Stomach (tissue), 4 donors: ENCODE results near the gene ERLIN1.

Experiments used
- EP300 ChIP-seq: sonication (generic); formaldehyde crosslinking; IDR thresholded peaks from one replicate; pipeline ENCODE4 v1.6.1; 2017; ENCODE audit warnings: antibody characterized with exemption
- POLR2A ChIP-seq, 4 donors: fragments of 450-650 bp; IDR thresholded peaks; one replicate each; pipeline ENCODE4 v1.6.1; 2016; ENCODE audit warnings: antibody characterized with exemption in 4 of 4, control low read depth in 2 of 4, mild to moderate bottlenecking in 1 of 4, moderate library complexity in 1 of 4
- POLR2AphosphoS5 ChIP-seq, 3 donors: sonication (generic); formaldehyde crosslinking; IDR thresholded peaks; one replicate each; pipeline ENCODE4 v1.6.1; 2016; ENCODE audit warnings: antibody characterized with exemption in 3 of 3
- TF ChIP-seq, protein P1 (sequence below), 7 experiments: fragments of 450-650 bp in 4 of 7; fragments of 200-600 bp in 3 of 7; sonication (generic) in 3 of 7; IDR thresholded peaks; one replicate each; pipeline ENCODE4 v1.5.1; 2016 to 2019; ENCODE audit warnings: antibody characterized with exemption in 7 of 7, control low read depth in 2 of 7, mild to moderate bottlenecking in 1 of 7

DNA sequence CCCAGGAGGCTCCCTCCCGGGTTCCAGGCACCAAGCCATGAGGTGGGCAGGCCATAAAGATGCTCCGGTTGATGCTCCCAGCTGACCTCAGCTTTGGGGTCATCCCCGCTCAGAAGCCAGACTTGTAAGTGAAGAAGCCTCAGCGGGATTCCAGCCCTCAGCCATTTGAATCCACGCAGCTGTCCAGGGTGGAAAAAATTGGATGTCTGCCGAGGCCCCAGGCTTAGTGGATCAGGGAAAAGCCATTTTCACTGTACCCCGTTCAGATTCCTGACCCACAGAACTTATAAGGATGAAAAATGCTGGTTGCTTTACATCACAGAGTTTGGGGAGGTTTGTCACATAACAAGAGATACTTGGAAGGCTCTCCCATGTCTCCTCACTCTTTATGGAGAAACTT, 55.0 kb downstream of the ERLIN1 start:
- TF ChIP-seq, protein P1, sequence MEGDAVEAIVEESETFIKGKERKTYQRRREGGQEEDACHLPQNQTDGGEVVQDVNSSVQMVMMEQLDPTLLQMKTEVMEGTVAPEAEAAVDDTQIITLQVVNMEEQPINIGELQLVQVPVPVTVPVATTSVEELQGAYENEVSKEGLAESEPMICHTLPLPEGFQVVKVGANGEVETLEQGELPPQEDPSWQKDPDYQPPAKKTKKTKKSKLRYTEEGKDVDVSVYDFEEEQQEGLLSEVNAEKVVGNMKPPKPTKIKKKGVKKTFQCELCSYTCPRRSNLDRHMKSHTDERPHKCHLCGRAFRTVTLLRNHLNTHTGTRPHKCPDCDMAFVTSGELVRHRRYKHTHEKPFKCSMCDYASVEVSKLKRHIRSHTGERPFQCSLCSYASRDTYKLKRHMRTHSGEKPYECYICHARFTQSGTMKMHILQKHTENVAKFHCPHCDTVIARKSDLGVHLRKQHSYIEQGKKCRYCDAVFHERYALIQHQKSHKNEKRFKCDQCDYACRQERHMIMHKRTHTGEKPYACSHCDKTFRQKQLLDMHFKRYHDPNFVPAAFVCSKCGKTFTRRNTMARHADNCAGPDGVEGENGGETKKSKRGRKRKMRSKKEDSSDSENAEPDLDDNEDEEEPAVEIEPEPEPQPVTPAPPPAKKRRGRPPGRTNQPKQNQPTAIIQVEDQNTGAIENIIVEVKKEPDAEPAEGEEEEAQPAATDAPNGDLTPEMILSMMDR (IDR thresholded peaks at IDR 0.05) = no peak
- no peak for TF ChIP-seq POLR2AphosphoS5 (IDR thresholded peaks at IDR 0.05)
- no peak for TF ChIP-seq POLR2A (IDR thresholded peaks at IDR 0.05)
- no peak for TF ChIP-seq EP300
